ENCODE results near the gene AKT3.

- no peak for TF ChIP-seq CTCF (IDR thresholded peaks at IDR 0.05)
- TF ChIP-seq POLR2A (IDR thresholded peaks at IDR 0.05), result no peak
These were observed 303.6 kb downstream of the AKT3 start for GRCh38 chr1:243546457-243546856.

Measured in suprapubic skin (tissue), 3 donors.